ENCODE measurements around the gene FOXO4. TPM values are rescaled to one million over a fixed set of nuclear protein-coding genes. Genes with fewer than 3 reads are reported as not detected.
A peak's percentile ranks its signal among the peaks of the same experiment; 100 is the strongest.

The FOXO4 gene
- polyA plus RNA-seq, 3 donors = 22.5 to 26.0 (median 23.8) TPM

DNA sequence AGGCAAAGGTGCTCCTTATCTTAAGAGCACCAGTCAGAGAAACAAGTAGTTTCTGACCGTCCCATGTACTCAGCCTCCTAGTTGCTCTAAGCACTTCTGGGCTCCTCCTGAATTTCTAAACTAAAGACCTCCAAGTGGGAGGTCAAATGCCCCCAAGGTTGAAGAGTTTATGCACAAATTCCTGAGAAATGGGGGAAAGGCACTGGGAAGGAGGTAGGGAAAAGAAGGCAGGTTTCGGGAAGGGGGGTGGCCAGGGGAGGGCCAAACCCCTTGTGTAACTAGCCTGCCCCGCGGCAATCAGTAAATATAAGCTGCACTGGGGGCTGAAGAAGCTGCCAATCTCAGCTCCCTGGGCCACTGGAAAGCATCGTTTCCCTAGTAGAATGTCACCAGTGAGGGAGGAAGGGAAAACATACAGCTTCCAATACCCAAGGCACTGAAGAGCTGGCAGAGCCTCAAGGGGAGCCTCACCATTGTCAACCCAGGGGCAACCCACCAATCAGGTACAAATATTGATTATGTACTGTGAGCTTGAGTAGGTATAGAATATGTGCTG is 3.4 kb downstream of the FOXO4 start:
- DNase-seq (ENCODE audit: low read depth in 3 of 3, low spot score in 2 of 3) = no peak

DNA sequence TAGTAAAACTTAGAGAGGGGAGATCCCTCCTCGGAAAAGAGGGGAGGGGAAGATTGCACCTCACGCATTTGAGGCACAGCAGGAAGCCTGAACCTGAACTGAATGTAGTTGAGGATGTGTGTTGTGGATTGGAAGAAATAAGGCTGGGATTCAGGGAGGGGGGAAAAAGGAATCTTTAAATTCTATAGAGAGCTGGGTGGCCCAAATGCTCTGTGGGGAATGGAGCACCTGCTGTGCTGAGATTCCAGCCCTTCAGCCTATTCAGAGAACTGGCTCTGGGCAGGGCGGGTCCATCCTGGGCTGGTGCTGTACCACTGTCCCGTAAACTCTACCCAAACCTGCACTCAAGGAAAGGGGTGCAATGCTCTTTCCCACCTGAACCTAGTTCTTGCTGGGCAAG is 4.1 kb downstream of the FOXO4 start:
- DNase-seq (ENCODE audit: low read depth in 3 of 3, low spot score in 2 of 3) = no peak

DNA sequence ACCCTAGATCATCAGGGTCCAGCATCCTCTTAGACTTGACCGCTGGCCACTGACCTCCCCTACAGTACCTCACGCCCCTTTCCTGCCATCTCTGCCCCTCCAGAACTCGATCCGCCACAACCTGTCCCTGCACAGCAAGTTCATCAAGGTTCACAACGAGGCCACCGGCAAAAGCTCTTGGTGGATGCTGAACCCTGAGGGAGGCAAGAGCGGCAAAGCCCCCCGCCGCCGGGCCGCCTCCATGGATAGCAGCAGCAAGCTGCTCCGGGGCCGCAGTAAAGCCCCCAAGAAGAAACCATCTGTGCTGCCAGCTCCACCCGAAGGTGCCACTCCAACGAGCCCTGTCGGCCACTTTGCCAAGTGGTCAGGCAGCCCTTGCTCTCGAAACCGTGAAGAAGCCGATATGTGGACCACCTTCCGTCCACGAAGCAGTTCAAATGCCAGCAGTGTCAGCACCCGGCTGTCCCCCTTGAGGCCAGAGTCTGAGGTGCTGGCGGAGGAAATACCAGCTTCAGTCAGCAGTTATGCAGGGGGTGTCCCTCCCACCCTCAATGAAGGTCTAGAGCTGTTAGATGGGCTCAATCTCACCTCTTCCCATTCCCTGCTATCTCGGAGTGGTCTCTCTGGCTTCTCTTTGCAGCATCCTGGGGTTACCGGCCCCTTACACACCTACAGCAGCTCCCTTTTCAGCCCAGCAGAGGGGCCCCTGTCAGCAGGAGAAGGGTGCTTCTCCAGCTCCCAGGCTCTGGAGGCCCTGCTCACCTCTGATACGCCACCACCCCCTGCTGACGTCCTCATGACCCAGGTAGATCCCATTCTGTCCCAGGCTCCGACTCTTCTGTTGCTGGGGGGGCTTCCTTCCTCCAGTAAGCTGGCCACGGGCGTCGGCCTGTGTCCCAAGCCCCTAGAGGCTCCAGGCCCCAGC is 5.2 kb downstream of the FOXO4 start:
- no peak for DNase-seq (ENCODE audit: low read depth in 3 of 3, low spot score in 2 of 3)

DNA sequence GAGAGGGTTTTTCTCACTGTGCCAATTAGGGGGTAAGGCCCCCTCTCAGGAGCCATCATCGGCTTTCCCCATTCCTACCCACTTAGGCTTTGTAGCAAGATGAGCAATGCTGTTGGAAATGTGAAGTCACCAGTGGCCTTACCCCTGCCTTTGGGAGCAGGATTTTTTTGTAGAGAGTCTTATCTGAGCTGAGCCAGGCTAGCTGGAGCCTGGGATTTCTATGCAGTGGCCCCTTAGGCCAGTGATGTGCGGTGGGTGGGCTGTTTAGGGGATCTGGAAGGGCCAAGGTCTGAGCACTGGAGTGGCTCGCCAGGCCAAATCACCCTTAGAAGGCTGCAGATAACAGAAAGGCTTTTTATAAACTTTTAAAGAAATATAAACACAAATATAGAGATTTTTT is 6.6 kb downstream of the FOXO4 start:
- no peak for DNase-seq (ENCODE audit: low read depth in 3 of 3, low spot score in 2 of 3)

DNA sequence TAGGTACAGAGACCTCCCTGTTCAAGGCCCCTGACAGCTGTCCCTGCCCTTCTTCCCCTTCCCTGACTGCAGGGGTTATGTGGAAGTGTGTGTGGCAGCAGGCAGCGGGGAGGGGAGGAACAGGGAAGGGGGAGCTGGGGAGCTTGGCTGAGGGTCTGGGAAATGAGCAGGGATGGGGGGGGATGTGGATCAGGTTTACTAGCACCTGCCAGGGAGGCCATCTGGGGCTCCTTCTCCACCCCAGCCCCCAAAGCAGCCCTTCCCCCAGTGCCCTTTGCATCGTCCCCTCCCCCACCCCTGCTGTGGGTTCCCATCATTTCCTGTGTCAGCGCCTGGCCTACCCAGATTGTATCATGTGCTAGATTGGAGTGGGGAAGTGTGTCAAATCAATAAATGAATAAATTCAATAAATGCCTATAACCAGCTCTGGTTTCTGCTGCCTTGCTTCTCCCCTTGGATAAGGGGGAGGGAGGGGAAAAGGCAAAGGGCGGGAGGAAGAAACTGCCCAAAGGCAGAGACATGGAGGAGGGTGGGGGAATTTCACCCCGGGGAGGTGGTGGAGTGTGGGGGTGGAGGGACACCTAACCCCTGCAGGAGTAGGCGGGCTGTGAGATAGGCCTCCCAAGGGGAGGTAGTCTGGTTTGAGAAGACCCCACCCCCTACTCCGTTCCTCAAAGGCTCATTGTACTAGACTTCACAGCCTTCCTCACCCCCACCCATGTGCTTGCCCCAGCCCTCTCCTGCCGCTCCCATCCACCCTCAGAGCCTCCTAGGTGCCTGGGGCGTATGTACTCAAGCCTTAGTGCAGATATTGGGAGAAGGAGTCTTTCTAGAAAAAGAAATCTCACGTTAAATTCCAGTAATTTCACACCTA is 7.7 kb downstream of the FOXO4 start:
- DNase-seq (ENCODE audit: low read depth in 3 of 3, low spot score in 2 of 3) = no peak

- DNase-seq (ENCODE audit: low read depth in 3 of 3, low spot score in 2 of 3) = no peak
Measured at GRCh38 chrX:71105628-71106027, 10.0 kb downstream of the FOXO4 start.

DNA sequence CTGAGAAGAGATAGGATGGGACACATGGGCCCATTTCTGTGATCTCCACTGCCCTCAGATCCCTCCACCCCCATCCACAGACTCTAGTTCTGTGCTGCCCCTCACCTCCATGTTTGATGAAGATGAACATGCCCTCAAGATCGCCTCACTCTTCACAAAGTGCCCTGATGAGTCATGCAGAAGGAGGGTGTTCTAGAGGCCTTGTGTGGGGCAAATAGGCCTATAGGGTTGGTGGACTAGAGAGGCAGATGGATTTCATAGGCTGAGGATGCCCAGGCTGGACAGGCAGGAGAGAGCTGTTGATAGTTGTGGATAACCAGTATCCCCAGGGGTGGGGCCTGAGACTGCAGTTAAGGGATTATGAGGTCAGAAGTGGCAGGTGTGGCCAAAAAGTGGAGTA is 10.8 kb downstream of the FOXO4 start, which contains the start of gene CXorf65:
TSS of gene CXorf65 (minus strand) at position 314 of the 400 bp plus-strand sequence. CDS start at position 130, 184 bp downstream.
- DNase-seq (ENCODE audit: low read depth in 3 of 3, low spot score in 2 of 3) = no peak

DNA sequence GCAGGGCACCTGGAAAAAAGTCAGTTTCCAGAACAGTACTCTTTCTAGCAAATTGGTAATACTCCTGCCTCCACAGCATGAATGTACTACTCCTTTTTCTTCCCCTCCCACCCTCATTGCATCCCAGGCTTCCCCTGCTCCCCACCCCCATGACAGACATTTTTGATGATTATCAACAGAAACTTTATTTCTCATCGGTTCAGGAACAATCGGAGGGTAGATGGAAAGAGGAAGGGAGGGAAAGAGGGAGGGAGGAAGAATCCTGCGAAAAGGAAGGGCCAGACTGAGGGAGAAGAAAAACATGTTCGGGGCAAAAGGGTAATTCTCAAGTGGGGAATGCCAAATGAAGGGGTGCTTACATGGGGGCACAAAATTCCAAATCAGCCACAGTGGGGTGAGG is 11.6 kb downstream of the FOXO4 start:
- DNase-seq (ENCODE audit: low read depth in 3 of 3, low spot score in 2 of 3) = no peak

- no peak for DNase-seq (ENCODE audit: low read depth in 3 of 3, low spot score in 2 of 3)
Measured at GRCh38 chrX:71107762-71108360, 12.2 kb downstream of the FOXO4 start.

GRCh38 chrX:71109051-71109450 is 13.4 kb downstream of the FOXO4 start:
- no peak for DNase-seq (ENCODE audit: low read depth in 3 of 3, low spot score in 2 of 3)

DNA sequence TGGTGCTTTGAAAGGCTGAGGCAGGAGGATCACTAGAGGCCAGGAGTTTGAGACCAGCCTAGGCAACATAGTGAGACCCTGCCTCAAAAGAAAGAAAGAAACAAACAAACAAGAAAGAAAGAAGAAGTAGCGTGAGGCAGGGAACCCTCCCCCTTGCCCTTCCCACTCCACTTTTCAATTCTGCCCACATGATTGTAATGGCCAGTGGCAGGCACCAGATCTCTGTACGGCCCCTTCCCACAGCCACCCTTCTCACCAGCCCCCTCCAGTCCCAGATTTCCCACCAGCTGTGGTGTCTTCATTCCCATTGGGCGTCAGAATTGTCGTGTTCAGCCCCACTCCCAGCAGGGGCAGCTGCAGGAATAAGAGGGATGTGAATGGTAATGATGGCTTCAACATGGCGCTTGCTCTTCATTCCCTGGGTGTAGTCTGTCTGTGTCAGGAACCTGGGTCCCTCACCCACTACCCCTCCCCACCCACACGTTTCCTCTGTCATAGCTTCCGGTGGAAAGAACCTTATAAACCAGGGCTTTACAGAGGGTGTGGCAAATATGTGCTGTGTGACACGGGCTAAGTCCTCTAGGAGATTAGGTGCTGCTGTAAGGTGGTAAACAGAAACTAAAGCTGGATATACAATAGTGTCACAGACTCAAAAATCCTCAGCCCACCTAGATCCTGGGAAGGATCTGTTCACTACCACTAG is 15.6 kb downstream of the FOXO4 start, which contains the start of gene IL2RG:
TSS of gene IL2RG (minus strand) at position 437 of the 703 bp plus-strand sequence. CDS start at position 399, 38 bp downstream.
- DNase-seq (ENCODE audit: low read depth in 3 of 3, low spot score in 2 of 3) = no peak

- no peak for DNase-seq (ENCODE audit: low read depth in 3 of 3, low spot score in 2 of 3)
Measured at GRCh38 chrX:71111921-71112431, 16.3 kb downstream of the FOXO4 start.

- DNase-seq (ENCODE audit: low read depth in 3 of 3, low spot score in 2 of 3) = no peak
Measured at GRCh38 chrX:71117358-71117757, 21.7 kb downstream of the FOXO4 start.

DNA sequence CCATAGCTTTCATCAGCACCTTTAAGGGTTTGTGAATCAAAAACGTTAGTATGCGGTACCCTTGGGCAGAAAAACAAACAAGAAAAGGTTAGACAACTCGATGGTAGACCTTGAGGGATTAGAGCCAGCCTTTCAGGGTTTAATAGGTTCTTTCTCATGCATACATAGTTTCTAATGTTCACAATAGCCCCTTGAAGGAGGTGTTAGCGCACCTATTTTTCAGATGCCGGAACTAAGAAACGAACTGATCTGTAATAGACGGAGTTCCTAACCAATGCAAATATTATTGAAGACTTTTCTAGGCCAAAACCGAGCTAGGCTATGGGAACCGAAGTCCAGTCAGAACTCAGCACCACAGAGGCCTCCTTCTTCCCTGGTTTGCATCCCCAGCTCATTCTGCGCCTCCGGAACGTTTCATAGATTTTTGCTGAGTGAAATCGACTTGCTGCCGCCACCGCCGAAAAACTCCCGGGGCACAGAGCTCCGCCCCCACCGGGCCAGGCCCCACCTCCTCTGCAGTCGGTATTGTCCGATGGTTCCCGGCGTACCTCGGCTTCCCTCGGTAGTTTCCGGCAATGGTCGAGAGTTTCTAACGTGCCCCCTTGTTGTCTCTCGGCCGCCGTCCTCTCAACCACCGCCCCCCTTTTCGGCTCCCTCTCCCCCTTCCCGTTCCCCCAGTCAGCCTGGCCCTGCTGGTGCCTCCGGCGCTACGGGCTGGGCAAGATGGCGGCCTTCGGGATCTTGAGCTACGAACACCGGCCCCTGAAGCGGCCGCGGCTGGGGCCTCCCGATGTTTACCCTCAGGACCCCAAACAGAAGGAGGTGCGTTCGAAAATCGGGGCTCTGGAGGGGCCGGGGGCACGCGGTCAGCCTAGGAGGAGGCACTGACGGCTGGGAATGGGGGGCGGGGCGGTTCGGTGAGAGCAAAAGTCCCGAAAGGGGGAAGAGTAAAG is 22.7 kb downstream of the FOXO4 start, which contains the start of gene MED12:
TSS of gene MED12 (plus strand) at position 565 of the 953 bp plus-strand sequence. CDS start at position 724, 159 bp downstream.
- peak in 1 of 3 donors; percentile 75 for DNase-seq (ENCODE audit: low read depth in 3 of 3, low spot score in 2 of 3)

DNA sequence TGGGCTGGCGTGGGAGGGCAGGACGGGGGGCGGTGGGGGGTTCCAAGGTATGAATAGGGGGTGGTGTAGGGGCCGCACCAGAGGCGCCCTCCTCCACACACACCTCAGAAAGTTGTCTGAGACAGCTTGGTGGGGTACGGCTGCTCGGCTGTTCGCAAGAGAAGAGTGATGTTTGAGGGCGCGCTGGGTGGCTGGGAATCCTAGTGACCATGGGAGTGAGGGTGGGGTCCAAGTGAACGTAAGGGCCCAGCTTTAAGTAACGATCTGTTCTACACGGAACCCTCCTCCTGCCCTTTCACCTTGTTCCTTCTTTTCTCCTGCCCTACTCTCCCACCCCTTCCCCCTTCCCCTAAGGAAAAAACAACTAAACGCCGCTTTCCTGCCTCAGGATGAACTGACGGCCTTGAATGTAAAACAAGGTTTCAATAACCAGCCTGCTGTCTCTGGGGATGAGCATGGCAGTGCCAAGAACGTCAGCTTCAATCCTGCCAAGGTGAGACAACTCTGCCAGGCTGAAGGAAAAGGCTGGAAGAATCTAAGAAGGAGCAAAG is 23.4 kb downstream of the FOXO4 start:
- DNase-seq (ENCODE audit: low read depth in 3 of 3, low spot score in 2 of 3) = no peak

DNA sequence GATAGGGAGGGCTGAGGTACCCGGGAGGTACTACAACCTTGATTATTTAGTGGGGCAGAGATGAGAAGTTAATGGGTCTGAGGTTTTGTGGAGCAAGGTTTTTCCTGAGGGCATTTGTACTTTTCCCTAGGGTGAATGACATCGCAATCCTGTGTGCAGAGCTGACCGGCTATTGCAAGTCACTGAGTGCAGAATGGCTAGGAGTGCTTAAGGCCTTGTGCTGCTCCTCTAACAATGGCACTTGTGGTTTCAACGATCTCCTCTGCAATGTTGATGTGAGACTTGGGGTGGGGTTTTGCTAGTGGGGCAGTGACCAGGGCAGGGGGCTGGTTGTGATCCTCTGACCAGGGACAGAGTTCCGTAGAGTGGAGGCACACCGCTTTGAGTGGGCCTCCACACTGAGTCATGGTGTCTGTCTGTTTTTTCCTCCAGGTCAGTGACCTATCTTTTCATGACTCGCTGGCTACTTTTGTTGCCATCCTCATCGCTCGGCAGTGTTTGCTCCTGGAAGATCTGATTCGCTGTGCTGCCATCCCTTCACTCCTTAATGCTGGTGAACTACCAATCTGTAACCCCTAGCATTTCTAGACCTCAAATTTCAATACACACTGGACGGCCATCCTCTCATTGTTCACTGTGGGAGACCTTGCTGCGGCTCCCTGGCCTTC is 32.6 kb downstream of the FOXO4 start:
- DNase-seq (ENCODE audit: low read depth in 3 of 3, low spot score in 2 of 3) = no peak

GRCh38 chrX:71128915-71129765 is 33.5 kb downstream of the FOXO4 start:
- no peak for DNase-seq (ENCODE audit: low read depth in 3 of 3, low spot score in 2 of 3)

Measured in right renal cortex interstitium (tissue), 3 donors.